H9 (cell line): ENCODE measurements around the gene SLC2A4. TPM values are rescaled to one million over a fixed set of nuclear protein-coding genes. Genes with fewer than 3 reads are reported as not detected.

Experiments
- DNase-seq: peaks from one replicate; pipeline ENCODE4 v3.0.0-alpha.2; 2017
- H2AFZ ChIP-seq: one replicate; pipeline ENCODE4 v1.6.1; 2013; ENCODE audit warnings: mild to moderate bottlenecking, low read length, control low read depth, moderate library complexity
- H2AK5ac ChIP-seq: 2 replicates; pipeline ENCODE4 v1.6.1; 2013; ENCODE audit warnings: low read length, control low read depth, mixed read lengths; ENCODE audit not compliant: insufficient read length
- H2BK120ac ChIP-seq: one replicate; pipeline ENCODE4 v1.6.1; 2013; ENCODE audit warnings: low read depth, mild to moderate bottlenecking, low read length, control low read depth, inconsistent platforms; ENCODE audit not compliant: poor library complexity, severe bottlenecking
- H2BK12ac ChIP-seq: 2 replicates; pipeline ENCODE4 v1.6.1; 2013; ENCODE audit warnings: low read length, control low read depth, mixed read lengths, low read depth; ENCODE audit not compliant: insufficient read length
- H2BK15ac ChIP-seq: 2 replicates; pipeline ENCODE4 v1.6.1; 2013; ENCODE audit warnings: low read depth, low read length, control low read depth
- H2BK20ac ChIP-seq: one replicate; pipeline ENCODE4 v1.6.1; 2013; ENCODE audit warnings: low read depth, mild to moderate bottlenecking, low read length, control low read depth, inconsistent platforms; ENCODE audit not compliant: poor library complexity, severe bottlenecking
- H2BK5ac ChIP-seq: 2 replicates; pipeline ENCODE4 v1.6.1; 2013; ENCODE audit warnings: low read length, control low read depth, mixed read lengths; ENCODE audit not compliant: insufficient read length
- H3K14ac ChIP-seq: 2 replicates; pipeline ENCODE4 v1.6.1; 2013; ENCODE audit warnings: low read length, control low read depth; ENCODE audit not compliant: insufficient read depth
- H3K18ac ChIP-seq: 2 replicates; pipeline ENCODE4 v1.6.1; 2013; ENCODE audit warnings: low read depth, mild to moderate bottlenecking, mixed read lengths, low read length, control low read depth; ENCODE audit not compliant: insufficient read length
- H3K23ac ChIP-seq: 2 replicates; pipeline ENCODE4 v1.6.1; 2013; ENCODE audit warnings: low read length, control low read depth, mixed read lengths, low read depth; ENCODE audit not compliant: insufficient read length
- H3K23me2 ChIP-seq: 2 replicates; pipeline ENCODE4 v1.6.1; 2013; ENCODE audit warnings: low read depth, mild to moderate bottlenecking, mixed read lengths, low read length, control low read depth; ENCODE audit not compliant: insufficient read length, poor library complexity, severe bottlenecking
- H3K27ac ChIP-seq: 2 replicates; pipeline ENCODE4 v1.5.1; 2013; ENCODE audit warnings: low read length, control low read depth, mixed read lengths, low read depth; ENCODE audit not compliant: insufficient read length
- H3K27me3 ChIP-seq: 2 replicates; pipeline ENCODE4 v1.6.1; 2013; ENCODE audit warnings: low read length, control low read depth, inconsistent platforms; ENCODE audit not compliant: insufficient read depth
- H3K4ac ChIP-seq: 2 replicates; pipeline ENCODE4 v1.6.1; 2013; ENCODE audit warnings: low read depth, mild to moderate bottlenecking, control low read depth, inconsistent platforms, low read length, moderate library complexity
- H3K4me1 ChIP-seq: 2 replicates; pipeline ENCODE4 v1.6.1; 2013; ENCODE audit warnings: low read length, control low read depth, inconsistent platforms; ENCODE audit not compliant: insufficient read depth
- H3K4me2 ChIP-seq: 2 replicates; pipeline ENCODE4 v1.6.1; 2013; ENCODE audit warnings: low read length, control low read depth, mixed read lengths; ENCODE audit not compliant: insufficient read length, insufficient read depth
- H3K56ac ChIP-seq: 2 replicates; pipeline ENCODE4 v1.6.1; 2013; ENCODE audit warnings: low read depth, mild to moderate bottlenecking, mixed read lengths, low read length, control low read depth; ENCODE audit not compliant: insufficient read length
- H3K79me1 ChIP-seq: 2 replicates; pipeline ENCODE4 v1.6.1; 2013; ENCODE audit warnings: low read depth, mild to moderate bottlenecking, moderate library complexity, low read length, control low read depth, inconsistent platforms; ENCODE audit not compliant: insufficient read depth, poor library complexity, severe bottlenecking
- H3K79me2 ChIP-seq: 2 replicates; pipeline ENCODE4 v1.6.1; 2013; ENCODE audit warnings: low read length, control low read depth, inconsistent platforms; ENCODE audit not compliant: insufficient read depth
- H3K9ac ChIP-seq: 2 replicates; pipeline ENCODE4 v1.6.1; 2013; ENCODE audit warnings: low read length, control low read depth, mixed read lengths; ENCODE audit not compliant: insufficient read length; ENCODE audit errors: extremely low read depth
- H3K9me3 ChIP-seq: one replicate; pipeline ENCODE4 v1.6.1; 2013; ENCODE audit warnings: low read depth, low read length, inconsistent platforms; ENCODE audit not compliant: control insufficient read depth
- H3T11ph ChIP-seq: one replicate; pipeline ENCODE4 v1.6.1; 2013; ENCODE audit warnings: mild to moderate bottlenecking, low read length, control low read depth, inconsistent platforms
- H4K20me1 ChIP-seq: one replicate; pipeline ENCODE4 v1.6.1; 2013; ENCODE audit not compliant: control insufficient read depth, insufficient read length, insufficient read depth
- H4K5ac ChIP-seq: 2 replicates; pipeline ENCODE4 v1.6.1; 2013; ENCODE audit warnings: low read depth, mild to moderate bottlenecking, mixed read lengths, low read length, control low read depth; ENCODE audit not compliant: insufficient read length
- H4K8ac ChIP-seq: replicated peaks from 2 replicates; pipeline ENCODE4 v1.6.1; 2013; ENCODE audit warnings: low read length, control low read depth, mixed read lengths, low read depth; ENCODE audit not compliant: insufficient read length
- H4K91ac ChIP-seq: 2 replicates; pipeline ENCODE4 v1.6.1; 2013; ENCODE audit warnings: low read depth, mild to moderate bottlenecking, moderate library complexity, mixed read lengths, low read length, control low read depth; ENCODE audit not compliant: insufficient read length
- H3K27ac Mint-ChIP-seq, 3 experiments: 2 replicates in 2 of 3; 3 replicates in 1 of 3; pipeline ENCODE4 v1.8.0; 2020 to 2021; ENCODE audit warnings: mixed read lengths in 3 of 3, mild to moderate bottlenecking in 1 of 3, moderate library complexity in 1 of 3
- H3K27me3 Mint-ChIP-seq: 2 replicates; pipeline ENCODE4 v1.8.0; 2021; ENCODE audit warnings: low read depth, mild to moderate bottlenecking, moderate library complexity, mixed read lengths
- H3K36me3 Mint-ChIP-seq, 3 experiments: 2 replicates in 2 of 3; 3 replicates in 1 of 3; pipeline ENCODE4 v1.8.0; 2020 to 2021; ENCODE audit warnings: low read depth in 3 of 3, mixed read lengths in 3 of 3; ENCODE audit not compliant: insufficient read depth in 1 of 3
- H3K4me1 Mint-ChIP-seq, 2 experiments: 2 replicates each; pipeline ENCODE4 v1.8.0; 2020; ENCODE audit warnings: mixed read lengths in 2 of 2
- H3K4me3 Mint-ChIP-seq, 2 experiments: 2 replicates in 1 of 2; 3 replicates in 1 of 2; pipeline ENCODE4 v1.8.0; 2020 to 2021; ENCODE audit warnings: mild to moderate bottlenecking in 2 of 2, mixed read lengths in 2 of 2, moderate library complexity in 1 of 2
- H3K9me3 Mint-ChIP-seq, 2 experiments: 2 replicates in 1 of 2; 3 replicates in 1 of 2; pipeline ENCODE4 v1.8.0; 2020; ENCODE audit warnings: mild to moderate bottlenecking in 2 of 2, mixed read lengths in 2 of 2, moderate library complexity in 1 of 2
- CTCF ChIP-seq: fragments of 200-600 bp; sonication (generic); conservative IDR thresholded peaks from 3 replicates; pipeline ENCODE4 v1.8.0; 2021; ENCODE audit warnings: antibody characterized with exemption, mild to moderate bottlenecking
- WGBS: extraction: QIAGEN DNeasy Blood & Tissue Kit; methylation state at CpG from one replicate; pipeline ENCODE4 v1.1.7; 2013; ENCODE audit warnings: missing lambda C conversion rate, low lambda C conversion rate, mixed read lengths; ENCODE audit not compliant: insufficient read length; ENCODE audit errors: extremely low coverage; 5-methylcytosine and 5-hydroxymethylcytosine counted together
- total RNA-seq: library from RNA; stranded (reverse); gene quantifications from 2 replicates; pipeline ENCODE4 v1.2.1, GENCODE V29; 2021

The SLC2A4 gene
- total RNA-seq, 1 experiment from 2014 or later = 4.4 TPM

GRCh38 chr17:7314719-7315569 is 33.4 kb downstream of the SLC2A4 start, which contains the start of gene GPS2:
GPS2 (minus strand) TSS chr17:7315360; CDS start chr17:7315052, 308 bp downstream.
- peaks cover 26% of the 10 kb centered on the region in 2 experiments for H3K4me1 Mint-ChIP-seq
- no peak within 1 kb of the TSS for H2BK15ac ChIP-seq
- no peak within 1 kb of the TSS for H4K91ac ChIP-seq
- DNase-seq = peak; percentile 95
- H3K4me3 Mint-ChIP-seq = peak within 1 kb of the TSS; percentile 77 to 87
- no peak within 1 kb of the TSS for H2BK12ac ChIP-seq
- H3K9me3 ChIP-seq = no peaks in the 10 kb centered on the region
- peak within 1 kb of the TSS; percentile 77 for H3K18ac ChIP-seq
- peaks cover 10% of the 10 kb centered on the region for H3K23me2 ChIP-seq
- H3K23ac ChIP-seq = no peak within 1 kb of the TSS
- no peaks in the 10 kb centered on the region; a peak in 1 of 5 replicates for H3K9me3 Mint-ChIP-seq
- H3K79me1 ChIP-seq = no peaks in the 10 kb centered on the region
- no peak within 1 kb of the TSS for H3K56ac ChIP-seq
- no peak for TF ChIP-seq CTCF
- H2BK120ac ChIP-seq = no peak within 1 kb of the TSS
- peak within 1 kb of the TSS; percentile 58 for H3K9ac ChIP-seq
- H2BK5ac ChIP-seq = no peak within 1 kb of the TSS
- H3K14ac ChIP-seq = peak within 1 kb of the TSS; percentile 44; the same call in 1 of the 2 replicates
- H4K8ac ChIP-seq = no peak within 1 kb of the TSS
- H3K4me1 ChIP-seq = no peaks in the 10 kb centered on the region
- no peak within 1 kb of the TSS for H3K4ac ChIP-seq
- H4K20me1 ChIP-seq = no peaks in the 10 kb centered on the region
- H3T11ph ChIP-seq = no peak within 1 kb of the TSS
- H2BK20ac ChIP-seq = no peak within 1 kb of the TSS
- H3K36me3 Mint-ChIP-seq = peaks cover 46 to 78% (median 74%) of the 10 kb centered on the region in 3 experiments
- no peak within 1 kb of the TSS for H3K27ac ChIP-seq
- no peaks in the 10 kb centered on the region; the same call in 1 of the 2 replicates for H3K27me3 Mint-ChIP-seq
- H4K5ac ChIP-seq = no peak within 1 kb of the TSS
- H2AFZ ChIP-seq = no peak within 1 kb of the TSS
- H3K4me2 ChIP-seq = peak within 1 kb of the TSS; percentile 61
- no CpG with 5 or more reads among the region's 95 CpGs for WGBS
- H2AK5ac ChIP-seq = no peak within 1 kb of the TSS
- peaks cover 2% of the 10 kb centered on the region; the same call in 1 of the 2 replicates for H3K79me2 ChIP-seq
- H3K27ac Mint-ChIP-seq = peak within 1 kb of the TSS; percentile 79 to 94 (median 86); a peak in 6 of 7 replicates
- H3K27me3 ChIP-seq = no peaks in the 10 kb centered on the region
